GM12865 (cell line): ENCODE results near the gene IPP.
"Not testable (repeated sequence)": the region's sequence is repeated elsewhere in the genome, so short reads cannot be mapped to it uniquely, and the experiment has no call there.

Experiments used
- DNase-seq: peaks from one replicate; pipeline ENCODE4 v3.0.0; 2010; ENCODE audit warnings: low read depth
- H3K4me3 ChIP-seq: 2 replicates; pipeline ENCODE4 v1.5.1; 2011; ENCODE audit warnings: mild to moderate bottlenecking, low read depth, low read length, control low read depth
- CTCF ChIP-seq: IDR thresholded peaks from 2 replicates; pipeline ENCODE4 v1.5.1; 2011; ENCODE audit warnings: low read length, control low read depth, low read depth, inconsistent platforms; ENCODE audit not compliant: insufficient read depth; ENCODE audit errors: missing control alignments

Gene IPP

DNA sequence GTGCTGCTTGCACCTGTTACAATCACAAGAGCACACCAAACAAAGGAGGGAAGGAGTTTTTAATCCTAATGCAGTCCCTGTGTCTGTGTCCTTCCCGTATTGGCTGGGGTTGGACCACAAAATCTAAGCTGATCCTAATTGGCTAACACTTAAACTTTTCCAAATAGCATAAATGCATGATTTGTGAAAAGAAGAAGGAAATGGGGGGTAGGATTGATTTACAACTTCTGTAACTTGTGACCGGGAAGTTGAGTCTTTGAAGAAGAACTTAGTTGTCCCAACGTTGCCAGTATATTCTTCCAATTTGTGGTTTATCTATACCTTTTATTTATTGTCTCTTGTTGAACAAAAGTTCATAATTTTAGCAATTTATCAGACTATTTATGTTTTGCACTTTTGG, 11.8 kb upstream of the IPP start:
- no peak overlapping the region for H3K4me3 ChIP-seq
- no peak for DNase-seq
- TF ChIP-seq CTCF: no peak

DNA sequence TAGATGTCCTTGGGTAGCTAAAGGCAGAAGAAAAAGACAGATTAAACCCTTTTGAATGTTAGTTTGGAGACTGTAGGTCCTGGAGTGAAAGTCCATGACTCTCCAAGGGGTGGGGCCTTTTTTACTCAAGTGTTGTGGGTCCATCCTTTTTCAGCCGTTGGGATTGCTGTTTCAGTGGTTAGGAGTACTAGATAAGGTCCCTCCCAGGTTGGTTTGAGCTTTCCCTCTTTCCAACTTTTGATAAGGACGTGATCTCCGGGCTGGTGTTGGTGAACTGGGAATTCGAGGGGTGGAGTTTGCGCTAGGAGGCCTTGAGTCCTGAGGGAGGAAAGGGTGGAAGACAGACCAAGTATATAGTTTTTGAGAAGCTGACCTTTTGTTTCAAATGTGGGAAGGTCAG, 5.2 kb upstream of the IPP start:
- no peak for DNase-seq
- no peak for TF ChIP-seq CTCF

DNA sequence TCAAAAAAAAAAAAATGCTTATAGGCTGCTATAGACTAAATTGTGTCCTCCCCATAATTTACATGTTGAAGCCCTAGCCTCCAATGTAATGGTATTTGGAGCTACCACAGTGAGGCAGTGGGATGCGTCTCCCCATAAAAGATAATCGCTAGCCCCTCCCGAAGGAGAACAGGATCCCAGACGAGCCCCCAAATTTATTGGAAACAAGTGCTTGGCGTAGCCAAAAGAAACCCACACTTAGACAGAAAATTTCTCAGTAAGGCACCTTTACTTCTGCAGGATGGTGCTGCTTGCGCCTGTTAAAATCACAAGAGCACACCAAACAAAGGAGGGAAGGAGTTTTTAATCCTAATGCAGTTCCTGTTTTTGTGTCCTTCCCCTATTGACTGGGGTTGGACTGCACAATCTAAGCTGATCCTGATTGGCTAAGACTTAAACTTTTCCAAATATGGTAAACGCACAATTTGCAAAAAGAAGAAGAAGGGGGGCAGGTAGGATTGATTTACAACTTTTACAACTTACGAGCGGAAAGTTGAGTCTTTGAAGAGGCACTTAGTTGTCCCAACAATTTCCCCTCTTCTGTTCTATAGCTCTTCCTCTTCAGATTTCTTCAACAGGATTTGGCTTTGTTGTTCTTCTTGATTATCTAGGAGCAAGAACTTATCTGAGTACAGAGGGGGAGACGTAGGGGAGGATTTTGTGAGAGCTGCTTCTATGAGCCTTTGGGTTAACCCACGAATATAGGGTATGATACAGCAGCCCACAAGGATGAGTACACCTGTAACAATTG, 3.0 kb upstream of the IPP start:
- TF ChIP-seq CTCF: no peak
- no peak overlapping the region for H3K4me3 ChIP-seq
- DNase-seq: no peak

More for the DNA sequence above, 5.2 kb upstream of the IPP start:
- H3K4me3 ChIP-seq: no peak overlapping the region

DNA sequence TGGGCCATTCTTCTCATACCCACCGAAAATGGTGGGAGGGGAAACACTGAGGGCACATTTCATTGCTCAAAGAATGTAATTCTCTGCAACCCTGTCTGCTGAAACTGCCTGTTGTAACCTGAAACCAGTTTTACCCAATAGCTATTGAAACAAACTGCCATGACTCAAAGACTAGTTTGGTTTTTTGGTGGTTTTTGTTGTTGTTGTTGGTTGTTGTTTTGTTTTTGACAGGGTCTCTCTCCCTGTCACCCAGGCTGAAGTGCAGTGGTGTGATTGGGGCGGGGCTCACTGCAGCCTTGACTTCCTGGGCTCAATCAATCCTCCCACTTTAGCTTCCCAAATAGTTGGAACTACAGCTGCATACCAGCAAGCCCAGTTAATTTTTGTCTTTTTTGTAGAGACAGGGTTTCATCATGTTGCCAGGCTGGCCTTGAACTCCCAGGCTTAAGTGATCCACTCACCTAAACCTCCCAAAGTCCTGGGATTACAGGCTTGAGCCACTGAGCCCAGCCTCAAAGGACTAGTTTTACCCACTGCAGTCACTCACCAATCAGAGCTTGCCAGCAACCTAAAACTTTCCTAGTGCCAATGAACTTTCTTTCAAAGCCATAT, 2.1 kb upstream of the IPP start:
- DNase-seq: peak; percentile 21
- TF ChIP-seq CTCF: no peak

DNA sequence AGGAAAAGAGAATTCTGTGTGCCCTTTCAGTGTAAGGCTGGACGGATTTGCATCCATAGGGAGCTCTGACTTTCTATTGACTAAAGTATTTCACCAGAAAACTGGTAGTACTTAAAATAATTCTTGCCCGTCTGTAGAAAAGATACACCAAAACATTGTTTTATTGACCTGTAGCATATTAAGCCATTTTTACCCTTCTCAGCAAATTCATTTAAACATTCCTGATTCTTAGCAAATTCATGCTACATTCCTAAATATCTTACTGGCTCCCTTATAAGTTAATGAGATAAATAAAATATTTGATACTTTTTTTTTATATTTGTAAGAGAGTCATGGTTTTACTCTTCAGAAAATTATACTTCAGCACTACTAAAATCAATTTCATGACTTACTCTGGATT, 1.6 kb upstream of the IPP start:
- no peak for TF ChIP-seq CTCF
- DNase-seq: no peak
- no peak overlapping the region for H3K4me3 ChIP-seq

More for the DNA sequence above, 2.1 kb upstream of the IPP start:
- no peak overlapping the region for H3K4me3 ChIP-seq

GRCh38 chr1:45751039-45751838, 786 bp upstream of the IPP start:
- H3K4me3 ChIP-seq: peak overlapping the region; percentile 76

DNA sequence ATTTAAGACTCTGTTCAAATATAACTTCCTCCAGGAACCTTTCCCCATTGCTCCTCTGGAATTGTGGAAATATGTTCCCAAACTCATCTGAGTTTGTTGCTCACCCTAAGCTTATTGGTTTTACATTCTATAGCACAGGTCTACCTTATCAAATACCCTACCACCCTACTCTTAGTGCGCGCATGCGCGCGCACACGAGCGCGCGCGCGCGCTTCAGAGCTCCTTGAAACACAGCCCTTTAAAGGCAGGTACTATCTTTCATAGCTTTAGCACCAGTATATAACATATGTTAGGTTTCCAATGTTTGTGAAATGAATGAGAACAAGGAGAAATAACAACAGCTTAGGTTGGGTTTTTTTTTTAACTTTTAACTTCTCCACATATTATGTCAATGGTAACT, 3.5 kb downstream of the IPP start:
- no peak for DNase-seq
- TF ChIP-seq CTCF: no peak
- H3K4me3 ChIP-seq: no peak overlapping the region

More at GRCh38 chr1:45751039-45751838, 786 bp upstream of the IPP start:
- DNase-seq: not testable (repeated sequence)

GRCh38 chr1:45739641-45740156, 10.8 kb downstream of the IPP start:
- DNase-seq, H3K4me3 ChIP-seq: not testable (repeated sequence)
